Measurements from ENCODE around the gene STK32C. TPM values are rescaled to one million over a fixed set of nuclear protein-coding genes. Genes with fewer than 3 reads are reported as not detected.

STK32C gene
- total RNA-seq, 1 experiment from 2014 or later: 13.5 TPM

- DNase-seq: no peak
- Mint-ChIP-seq H3K27ac (ENCODE audit: unreplicated experiment) (no peak overlapping the region), H3K36me3 (ENCODE audit: insufficient read depth, unreplicated experiment) (no peaks in the 10 kb centered on the region), H3K4me1 (ENCODE audit: low read depth, unreplicated experiment) (no peaks in the 10 kb centered on the region), H3K27me3 (ENCODE audit: unreplicated experiment) (peaks cover 30% of the 10 kb centered on the region), H3K9me3 (ENCODE audit: low read depth, unreplicated experiment) (no peaks in the 10 kb centered on the region), H3K4me3 (ENCODE audit: low read depth, unreplicated experiment) (no peak overlapping the region)
- no peak for TF ChIP-seq CTCF (IDR thresholded peaks at IDR 0.05; ENCODE audit: unreplicated experiment)
- CTCF ChIA-PET: no interaction called here
- BruUV-seq (replicated peaks): no TSS peak
- intact Hi-C loops (cut with micrococcal nuclease; ENCODE audit: unreplicated experiment): no loop called here
Observed at GRCh38 chr10:132192076-132192975, 115.4 kb downstream of the STK32C start.

- Mint-ChIP-seq H3K9me3 (ENCODE audit: low read depth, unreplicated experiment) (no peaks in the 10 kb centered on the region), H3K4me1 (ENCODE audit: low read depth, unreplicated experiment) (no peaks in the 10 kb centered on the region), H3K4me3 (ENCODE audit: low read depth, unreplicated experiment) (no peak overlapping the region), H3K27ac (ENCODE audit: unreplicated experiment) (no peak overlapping the region), H3K27me3 (ENCODE audit: unreplicated experiment) (peaks cover 34% of the 10 kb centered on the region), H3K36me3 (ENCODE audit: insufficient read depth, unreplicated experiment) (no peaks in the 10 kb centered on the region)
- intact Hi-C loops (cut with micrococcal nuclease; ENCODE audit: unreplicated experiment): no loop called here
- CTCF ChIA-PET: no interaction called here
- TF ChIP-seq CTCF (IDR thresholded peaks at IDR 0.05; ENCODE audit: unreplicated experiment): no peak
- BruUV-seq (replicated peaks): no TSS peak
- DNase-seq: no peak
Observed at GRCh38 chr10:132189810-132190422, 117.8 kb downstream of the STK32C start.

GRCh38 chr10:132189016-132189415 lies 118.7 kb downstream of the STK32C start:
- no peak for DNase-seq
- Mint-ChIP-seq H3K27ac (ENCODE audit: unreplicated experiment) (no peak overlapping the region), H3K4me3 (ENCODE audit: low read depth, unreplicated experiment) (no peak overlapping the region), H3K27me3 (ENCODE audit: unreplicated experiment) (peaks cover 43% of the 10 kb centered on the region), H3K36me3 (ENCODE audit: insufficient read depth, unreplicated experiment) (no peaks in the 10 kb centered on the region), H3K9me3 (ENCODE audit: low read depth, unreplicated experiment) (no peaks in the 10 kb centered on the region), H3K4me1 (ENCODE audit: low read depth, unreplicated experiment) (no peaks in the 10 kb centered on the region)
- BruUV-seq (replicated peaks): no TSS peak
- no peak for TF ChIP-seq CTCF (IDR thresholded peaks at IDR 0.05; ENCODE audit: unreplicated experiment)
- CTCF ChIA-PET: no interaction called here
- intact Hi-C loops (cut with micrococcal nuclease; ENCODE audit: unreplicated experiment): no loop called here

GRCh38 chr10:132188331-132188730 lies 119.4 kb downstream of the STK32C start:
- no peaks in the 10 kb centered on the region for H3K36me3 Mint-ChIP-seq (ENCODE audit: insufficient read depth, unreplicated experiment)
- no TSS peak for BruUV-seq (replicated peaks)
- peaks cover 50% of the 10 kb centered on the region for H3K27me3 Mint-ChIP-seq (ENCODE audit: unreplicated experiment)
- intact Hi-C loops (cut with micrococcal nuclease; ENCODE audit: unreplicated experiment): no loop called here
- no peaks in the 10 kb centered on the region for H3K9me3 Mint-ChIP-seq (ENCODE audit: low read depth, unreplicated experiment)
- CTCF ChIA-PET: no interaction called here
- no peak overlapping the region for H3K4me3 Mint-ChIP-seq (ENCODE audit: low read depth, unreplicated experiment)
- no peak for TF ChIP-seq CTCF (IDR thresholded peaks at IDR 0.05; ENCODE audit: unreplicated experiment)
- DNase-seq: no peak
- no peak overlapping the region for H3K27ac Mint-ChIP-seq (ENCODE audit: unreplicated experiment)
- no peaks in the 10 kb centered on the region for H3K4me1 Mint-ChIP-seq (ENCODE audit: low read depth, unreplicated experiment)
